Activated T-cell treated with anti-CD3 and anti-CD28 coated beads, Interleukin-2, amount 50 U/mL, for 1 hour (primary cell): Measurements from ENCODE around the gene CMIP.
"Not testable (repeated sequence)": the region's sequence is repeated elsewhere in the genome, so short reads cannot be mapped to it uniquely, and the experiment has no call there.

ENCODE experiments used
- DNase-seq: peaks from one replicate; pipeline ENCODE4 v3.0.0-alpha.2; 2020

The CMIP gene

DNA sequence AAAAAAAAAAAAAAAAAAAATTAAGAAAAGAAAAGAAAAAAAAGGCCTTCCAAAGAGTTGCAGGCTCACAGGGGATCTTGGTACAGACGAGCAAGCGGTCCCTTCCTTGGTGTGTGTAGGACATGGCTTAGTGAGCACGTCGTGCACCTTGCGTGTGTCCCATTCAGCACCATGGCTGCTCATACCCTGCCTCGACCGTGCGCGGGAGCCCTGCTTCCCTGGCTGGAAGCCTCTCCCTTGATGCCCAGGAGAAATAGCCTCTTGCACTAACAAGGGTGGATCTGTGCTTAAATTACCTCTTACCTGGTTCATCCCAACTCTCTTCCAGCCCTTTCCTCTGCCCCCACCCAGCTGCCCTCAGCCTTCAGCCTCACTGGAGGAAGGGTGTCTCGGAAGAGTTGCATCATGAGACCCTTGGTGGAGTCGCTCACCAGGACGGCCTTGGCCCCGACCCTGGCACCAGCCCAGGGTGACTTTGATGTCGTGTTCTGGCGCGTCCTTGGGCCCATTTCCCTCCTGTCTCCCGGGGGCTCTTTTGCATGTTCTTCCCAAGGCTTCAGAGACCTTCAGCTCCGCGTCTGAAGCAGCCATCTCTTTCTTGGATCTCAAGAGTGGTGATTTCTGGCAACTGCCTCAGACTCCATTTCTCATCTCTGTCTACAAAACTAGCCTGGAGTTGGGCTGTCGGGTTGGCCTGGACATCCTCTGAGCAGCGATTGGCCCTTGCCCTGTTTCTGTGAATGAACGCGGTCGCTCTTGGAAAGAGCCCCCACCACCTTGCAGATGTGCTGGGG, 127.2 kb downstream of the CMIP start:
- no peak for DNase-seq

DNA sequence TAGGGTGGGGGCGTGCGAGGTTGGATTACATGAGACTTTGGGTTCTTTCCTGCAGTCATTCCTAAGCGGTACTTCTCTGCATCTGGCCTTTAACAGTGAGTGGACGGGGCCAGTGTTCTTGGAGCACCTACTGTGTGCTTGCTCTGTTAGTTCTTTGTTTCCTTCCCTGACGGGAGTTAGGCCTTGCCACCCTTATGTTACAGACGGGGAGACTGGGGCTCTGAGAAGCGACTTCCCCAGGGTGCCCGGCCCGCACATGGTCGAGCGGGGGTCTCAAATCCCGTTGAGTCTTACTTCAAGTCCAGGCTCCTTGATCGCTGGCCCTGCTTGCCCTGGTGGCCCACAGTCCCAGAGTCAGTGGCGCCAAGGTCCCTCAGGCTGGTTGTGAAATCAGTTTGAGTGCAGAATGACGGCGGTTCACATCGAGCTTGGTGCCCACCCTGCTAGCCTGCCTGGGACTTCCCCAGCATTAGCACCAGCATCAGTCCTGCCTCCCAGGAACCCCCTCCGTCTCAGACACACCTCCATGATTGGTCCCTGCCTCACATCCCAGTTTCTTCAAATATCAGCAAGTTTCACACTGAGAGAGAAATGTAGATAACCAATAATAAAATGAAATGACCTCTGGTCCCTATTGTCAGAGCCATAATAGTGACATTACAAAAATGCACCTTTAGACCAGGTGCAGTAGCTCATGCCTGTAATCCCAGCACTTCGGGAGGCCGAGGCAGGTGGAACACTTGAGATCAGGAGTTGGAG, 128.0 kb downstream of the CMIP start:
- DNase-seq = no peak

DNA sequence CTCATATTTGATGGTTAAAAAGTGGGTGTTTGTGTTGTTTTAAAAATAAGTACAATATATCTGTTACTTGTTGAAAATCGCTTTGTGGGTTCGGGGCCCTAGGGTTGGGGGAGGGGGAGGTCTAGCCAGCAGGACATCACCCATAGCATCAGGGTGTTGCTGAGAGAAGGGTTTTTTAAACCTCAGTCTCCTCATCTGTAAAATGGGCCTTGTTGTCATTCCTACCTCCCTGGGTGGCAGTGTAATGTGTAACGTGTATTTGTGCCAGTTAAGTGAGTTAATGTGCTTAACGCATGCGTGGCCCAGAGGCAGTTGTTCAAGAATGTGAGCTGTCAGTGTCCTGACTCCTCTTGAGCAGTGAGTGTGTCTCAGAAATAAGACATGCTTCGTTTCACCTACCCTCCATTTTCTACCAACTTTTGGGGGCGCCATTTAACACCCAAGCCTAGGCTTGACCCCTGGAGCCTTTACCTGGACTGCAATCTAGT, 129.0 kb downstream of the CMIP start:
- DNase-seq = no peak

DNA sequence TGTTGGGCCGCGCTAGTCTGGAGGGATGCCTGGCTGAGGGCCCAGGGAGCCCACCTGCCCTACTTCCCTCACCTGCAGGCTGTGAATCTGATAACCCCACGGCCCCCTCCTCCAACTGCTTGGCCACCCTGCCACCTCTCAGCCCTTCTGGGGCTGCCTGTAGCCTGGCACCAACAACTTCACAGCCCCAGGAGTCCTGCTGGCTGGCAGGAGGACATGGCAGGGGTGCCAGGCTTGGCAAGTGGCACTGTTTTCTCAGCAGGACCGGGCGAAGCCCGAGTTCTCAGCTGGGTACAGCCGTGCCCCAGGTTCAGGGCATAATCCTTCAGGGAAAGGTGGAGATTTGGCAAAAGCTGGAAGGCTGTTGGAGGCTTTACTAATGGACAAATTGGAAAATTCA, 129.6 kb downstream of the CMIP start:
- DNase-seq = no peak

DNA sequence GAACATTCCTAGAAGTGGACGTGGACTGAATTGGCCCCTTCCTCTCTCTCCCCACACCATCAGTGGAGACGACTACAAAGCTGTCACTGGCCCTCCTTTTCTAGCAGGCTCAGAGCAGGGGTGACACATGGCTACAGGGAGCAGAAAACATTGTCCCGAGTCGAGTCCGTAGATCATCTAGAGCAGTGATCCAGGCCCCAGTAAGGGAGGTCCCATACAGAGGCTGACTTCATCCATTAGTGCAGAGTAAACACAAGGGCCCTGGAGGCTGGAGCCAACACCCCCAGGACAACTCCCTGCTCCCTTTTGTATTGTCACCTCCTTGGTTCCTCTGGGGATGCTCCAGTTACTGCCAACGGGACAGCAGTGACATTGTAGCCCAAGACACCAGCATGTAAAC, 130.7 kb downstream of the CMIP start:
- no peak for DNase-seq

DNA sequence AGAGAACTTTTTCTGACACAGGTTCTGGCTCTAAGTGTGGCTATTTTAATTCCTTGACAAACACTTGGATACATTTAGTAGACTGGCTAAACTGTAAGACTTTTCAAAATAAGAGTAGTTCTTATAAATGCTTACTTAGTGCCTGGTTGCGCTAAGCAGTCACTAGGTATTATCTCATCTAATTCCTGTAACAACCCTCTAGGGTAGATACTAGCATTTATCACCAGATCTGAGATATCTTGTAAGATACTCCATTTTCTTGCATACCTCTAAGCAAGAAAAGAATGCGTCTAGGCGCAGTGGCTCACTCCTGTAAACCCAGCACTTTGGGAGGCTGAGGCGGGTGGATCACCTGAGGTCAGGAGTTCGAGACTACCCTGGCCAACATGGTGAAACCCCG, 131.2 kb downstream of the CMIP start:
- no peak for DNase-seq

DNA sequence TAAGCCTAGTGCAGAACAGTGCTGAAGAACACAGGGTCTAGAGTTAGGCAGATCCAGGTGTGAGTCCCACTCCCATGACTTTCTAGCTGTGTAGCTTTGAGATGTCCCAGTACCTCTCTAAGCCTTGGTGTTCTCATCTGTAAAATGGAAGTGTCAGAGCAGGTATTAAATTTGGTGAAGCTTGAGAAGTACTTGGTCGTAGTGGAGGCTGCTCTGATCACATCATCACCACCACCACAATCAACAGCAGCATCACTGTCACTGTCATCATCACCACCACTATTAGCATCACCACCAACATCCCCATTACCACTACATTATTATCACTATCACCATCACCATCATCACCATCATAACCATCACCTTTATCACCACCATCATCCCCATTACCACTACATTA, 132.1 kb downstream of the CMIP start:
- no peak for DNase-seq

DNA sequence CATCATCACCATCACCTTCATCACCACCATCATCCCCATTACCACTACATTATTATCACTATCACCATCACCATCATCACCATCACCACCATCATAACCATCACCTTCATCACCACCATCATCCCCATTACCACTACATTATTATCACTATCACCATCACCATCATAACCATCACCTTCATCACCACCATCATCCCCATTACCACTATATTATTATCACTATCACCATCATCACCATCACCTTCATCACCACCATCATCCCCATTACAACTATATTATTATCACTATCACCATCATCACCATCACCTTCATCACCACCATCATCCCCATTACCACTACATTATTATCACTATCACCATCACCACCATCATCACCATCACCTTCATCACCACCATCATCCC, 132.7 kb downstream of the CMIP start:
- not testable (repeated sequence) for DNase-seq

DNA sequence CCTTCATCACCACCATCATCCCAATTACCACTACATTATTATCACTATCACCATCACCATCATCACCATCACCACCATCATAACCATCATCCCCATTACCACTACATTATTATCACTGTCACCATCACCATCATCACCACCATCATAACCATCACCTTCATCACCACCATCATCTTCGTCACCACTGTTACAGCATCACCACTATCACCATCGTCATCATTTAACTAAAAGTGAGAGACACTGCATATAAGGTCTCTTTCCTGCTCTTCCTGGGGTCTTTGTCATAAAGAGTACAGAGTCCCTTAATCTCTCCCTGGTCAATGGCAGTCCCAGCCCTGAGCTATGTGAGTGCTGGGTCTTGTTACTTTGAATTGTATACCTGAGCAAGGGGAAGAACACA, 133.5 kb downstream of the CMIP start:
- no peak for DNase-seq

DNA sequence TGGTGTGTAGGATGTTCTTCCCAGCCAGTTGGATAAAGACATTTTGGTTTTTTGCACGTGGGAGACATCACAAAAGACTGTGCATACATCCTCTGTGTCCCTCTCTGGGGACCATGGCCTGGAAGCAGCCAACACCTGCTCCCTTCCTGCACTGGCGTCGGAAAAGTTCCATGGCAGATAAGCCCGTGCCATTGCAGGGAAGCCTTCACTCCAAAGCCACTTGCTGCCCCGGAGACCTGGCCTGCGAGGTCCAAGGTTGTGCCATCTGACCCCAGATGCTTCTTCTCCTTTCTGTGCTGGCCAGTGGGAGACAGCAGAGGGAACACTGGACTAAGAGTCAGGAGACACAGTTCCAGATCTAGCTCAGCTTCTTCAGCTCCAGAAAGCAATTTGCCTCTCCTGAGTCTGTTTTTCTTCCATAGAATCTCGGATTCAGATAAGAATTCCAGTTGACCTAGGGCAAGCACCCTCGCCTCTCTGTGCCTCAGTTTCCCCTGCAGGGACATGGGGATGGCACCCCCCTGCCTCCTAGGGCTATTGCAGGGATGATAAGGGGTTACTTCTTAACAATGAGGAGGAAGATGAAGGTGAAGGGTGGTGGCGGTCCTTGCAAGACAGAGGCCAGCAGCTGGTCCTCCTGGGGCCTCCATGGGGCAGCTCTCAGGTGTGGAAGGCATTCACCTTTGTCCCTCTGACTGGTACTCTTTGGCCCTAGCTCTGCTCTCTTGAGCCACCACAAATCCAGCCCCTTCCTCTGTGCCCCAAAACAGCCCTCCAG, 134.2 kb downstream of the CMIP start:
- no peak for DNase-seq

DNA sequence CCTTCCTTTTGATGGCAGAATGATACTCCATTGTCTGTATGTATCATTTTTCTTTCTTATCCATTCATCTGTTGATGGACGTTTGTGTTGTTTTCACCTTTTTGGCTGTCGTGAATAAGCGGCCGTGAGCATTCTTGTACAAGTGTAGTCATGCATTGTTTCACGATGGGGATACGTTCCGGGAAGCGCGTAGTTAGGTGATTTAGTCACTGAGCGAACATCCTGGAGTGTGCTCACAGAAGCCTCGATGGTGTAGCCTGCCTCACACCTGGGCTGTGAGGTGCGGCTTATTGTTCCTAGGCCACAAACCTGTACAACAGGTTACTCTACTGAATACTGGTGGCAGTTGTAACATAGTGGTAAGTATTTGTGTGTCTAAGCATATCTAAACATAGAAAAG, 136.5 kb downstream of the CMIP start:
- DNase-seq = no peak

DNA sequence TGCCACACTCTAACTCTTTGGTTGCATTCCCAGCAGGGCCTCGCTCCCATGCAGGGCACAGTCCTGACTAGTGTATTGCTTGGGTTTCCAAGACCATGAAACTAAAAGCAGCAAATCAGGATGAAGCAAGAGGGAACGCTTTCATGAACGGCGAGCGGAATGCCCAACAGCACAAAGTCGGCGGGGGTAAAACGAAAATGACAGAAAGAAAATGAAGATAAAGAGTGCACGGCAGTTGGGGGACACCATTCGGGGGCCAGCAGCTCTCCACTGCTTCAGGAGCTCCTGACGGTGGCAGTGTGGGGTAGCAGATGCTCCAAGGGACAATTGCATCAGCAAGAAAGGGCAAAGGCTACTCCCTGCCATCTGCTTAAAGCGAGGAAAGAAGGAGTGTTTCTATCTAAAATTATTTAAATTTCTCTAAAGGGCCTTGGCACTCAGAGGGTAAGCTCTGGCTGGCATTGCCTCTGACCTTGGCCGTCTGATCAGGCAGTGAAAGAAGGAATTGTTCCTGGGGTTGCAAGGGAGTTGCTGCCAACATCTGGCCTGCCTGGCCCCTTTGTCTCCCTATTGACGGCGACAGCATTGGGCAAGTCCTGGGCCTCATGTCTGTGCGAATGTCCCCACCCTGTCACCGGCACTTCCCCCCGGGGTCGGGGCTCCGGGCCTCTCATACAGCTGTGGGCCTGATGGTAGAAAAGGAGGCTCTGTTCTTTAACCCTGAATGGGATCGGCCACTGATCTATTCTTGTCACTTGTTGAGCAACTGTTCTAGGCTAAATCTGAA, 138.2 kb downstream of the CMIP start:
- no peak for DNase-seq

DNA sequence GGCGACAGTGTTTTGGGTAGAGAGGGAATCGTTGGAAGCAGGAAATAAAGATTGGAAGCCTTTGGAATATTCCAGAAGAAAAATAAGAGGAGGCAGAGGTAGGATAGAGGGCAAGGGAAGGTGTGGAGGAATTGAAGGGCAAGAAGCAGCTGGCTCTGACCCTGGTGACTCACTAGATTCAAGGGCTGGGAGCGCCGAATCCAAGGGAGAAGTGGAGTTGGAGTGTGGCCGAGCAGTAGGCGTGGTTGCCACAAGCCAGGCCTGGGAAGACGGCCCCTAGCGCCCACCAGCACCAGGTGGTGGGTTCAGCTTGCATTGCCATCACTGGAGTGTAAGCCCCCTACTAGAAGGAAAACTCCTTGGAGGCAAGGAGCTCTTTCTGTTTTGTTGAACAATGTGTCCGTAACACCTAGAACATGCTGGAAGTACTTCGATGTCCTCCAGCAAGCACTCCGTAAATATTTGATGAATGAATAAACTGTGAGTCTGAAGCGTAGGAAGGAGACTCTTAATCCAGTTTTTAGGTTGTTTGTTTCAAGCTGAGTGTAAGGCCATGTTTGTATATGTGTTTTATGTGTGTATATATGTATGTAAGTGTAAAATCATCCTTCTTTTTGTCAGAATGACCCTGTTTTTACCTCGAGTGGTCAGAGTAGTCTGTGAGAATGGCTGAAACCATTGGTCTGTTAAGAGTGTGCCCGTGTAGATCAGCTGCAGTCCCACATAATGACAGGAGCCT, 139.5 kb downstream of the CMIP start:
- DNase-seq = no peak

DNA sequence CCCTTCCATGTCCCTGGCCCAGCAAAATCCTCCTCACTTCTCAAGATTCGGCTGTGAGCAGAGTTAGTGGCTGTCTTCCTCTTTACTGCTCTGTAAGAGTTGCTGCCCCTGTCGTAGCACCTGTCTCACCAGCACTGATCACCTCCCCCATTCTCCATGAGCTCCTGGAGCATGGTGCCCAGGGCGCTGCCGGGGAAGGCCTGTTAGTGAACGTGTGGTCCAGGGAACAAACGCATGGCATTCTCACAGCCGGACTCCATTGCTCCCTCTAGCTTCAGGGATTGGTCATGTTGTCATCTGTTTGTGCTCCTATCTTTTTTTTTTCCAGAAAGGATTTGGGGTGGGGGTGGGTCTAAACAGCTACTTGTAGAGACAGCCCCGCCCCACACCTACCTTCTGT, 141.2 kb downstream of the CMIP start:
- no peak for DNase-seq

DNA sequence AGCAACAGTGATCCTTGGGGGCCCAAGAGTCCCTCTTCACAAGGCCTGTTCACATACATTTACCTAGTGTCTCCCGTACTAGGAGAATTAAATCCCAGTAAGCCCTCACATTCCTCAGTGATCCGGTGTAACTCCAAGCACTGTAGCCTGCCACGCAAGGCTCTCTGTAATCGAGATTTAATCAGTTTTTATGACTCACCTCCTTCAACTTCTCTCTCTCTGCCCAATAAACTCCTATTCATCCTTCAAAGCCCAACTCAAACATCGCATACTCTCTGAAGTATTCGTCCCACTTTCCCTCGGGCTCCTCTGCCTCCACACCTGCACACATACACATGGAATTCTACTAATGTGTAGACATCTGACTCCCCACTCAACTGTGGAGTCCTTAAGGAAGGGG, 141.8 kb downstream of the CMIP start:
- DNase-seq = no peak

DNA sequence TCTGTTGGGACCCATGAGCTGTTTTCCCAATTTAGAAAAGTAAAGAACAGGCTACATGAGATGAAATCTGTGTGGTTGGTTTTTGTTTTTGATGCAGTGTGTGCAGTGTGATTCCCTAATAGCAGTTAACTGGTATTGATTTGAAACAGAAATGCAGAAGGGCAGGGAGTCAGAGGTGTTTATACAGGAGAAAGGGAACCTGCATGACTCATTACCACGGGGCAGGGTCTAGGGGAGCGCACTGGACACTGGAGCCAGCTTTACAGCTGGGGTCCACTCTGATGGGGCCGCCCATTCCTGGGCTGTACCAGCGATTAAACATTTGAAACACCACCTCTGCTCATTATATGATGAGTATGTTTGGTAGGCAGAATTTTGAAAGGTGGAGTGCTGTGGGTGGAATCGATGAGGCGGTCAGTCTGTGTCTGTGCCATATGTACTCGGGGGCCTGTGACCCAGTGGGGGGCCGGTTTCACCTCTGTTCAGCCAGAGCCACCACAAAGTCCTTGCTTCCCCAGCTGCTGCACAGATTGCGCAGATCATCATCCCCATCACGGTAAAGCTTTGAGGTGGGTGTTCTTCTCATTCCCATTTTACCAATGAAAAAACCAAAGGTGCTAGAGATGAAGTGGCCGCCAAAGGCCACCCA, 142.5 kb downstream of the CMIP start:
- DNase-seq = no peak

DNA sequence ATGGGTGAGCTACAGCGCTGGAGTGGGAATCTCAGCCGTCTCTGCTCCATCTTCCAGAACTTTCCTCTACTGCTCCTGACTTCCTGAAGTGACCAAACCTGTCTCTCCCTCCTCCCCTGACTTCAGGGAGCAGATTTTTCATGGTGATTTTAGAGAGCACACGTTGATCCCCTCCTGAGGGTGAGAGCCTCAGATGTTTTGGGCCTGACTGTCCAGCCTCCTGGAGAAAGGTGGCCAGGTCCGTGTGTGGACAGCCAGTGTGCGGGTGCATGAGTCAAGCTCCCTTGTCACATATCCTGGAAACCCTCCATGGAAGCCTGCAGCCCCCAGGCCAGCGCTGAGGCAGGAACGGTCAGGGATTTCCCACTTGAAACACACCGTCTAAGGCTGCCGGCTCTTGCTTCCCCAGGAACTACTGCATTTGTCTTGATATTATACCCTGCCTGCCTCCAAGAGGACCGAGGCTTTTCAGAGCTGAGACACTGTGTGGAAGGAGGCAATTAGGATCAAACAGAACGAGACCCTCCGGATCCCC, 143.1 kb downstream of the CMIP start:
- DNase-seq = no peak

DNA sequence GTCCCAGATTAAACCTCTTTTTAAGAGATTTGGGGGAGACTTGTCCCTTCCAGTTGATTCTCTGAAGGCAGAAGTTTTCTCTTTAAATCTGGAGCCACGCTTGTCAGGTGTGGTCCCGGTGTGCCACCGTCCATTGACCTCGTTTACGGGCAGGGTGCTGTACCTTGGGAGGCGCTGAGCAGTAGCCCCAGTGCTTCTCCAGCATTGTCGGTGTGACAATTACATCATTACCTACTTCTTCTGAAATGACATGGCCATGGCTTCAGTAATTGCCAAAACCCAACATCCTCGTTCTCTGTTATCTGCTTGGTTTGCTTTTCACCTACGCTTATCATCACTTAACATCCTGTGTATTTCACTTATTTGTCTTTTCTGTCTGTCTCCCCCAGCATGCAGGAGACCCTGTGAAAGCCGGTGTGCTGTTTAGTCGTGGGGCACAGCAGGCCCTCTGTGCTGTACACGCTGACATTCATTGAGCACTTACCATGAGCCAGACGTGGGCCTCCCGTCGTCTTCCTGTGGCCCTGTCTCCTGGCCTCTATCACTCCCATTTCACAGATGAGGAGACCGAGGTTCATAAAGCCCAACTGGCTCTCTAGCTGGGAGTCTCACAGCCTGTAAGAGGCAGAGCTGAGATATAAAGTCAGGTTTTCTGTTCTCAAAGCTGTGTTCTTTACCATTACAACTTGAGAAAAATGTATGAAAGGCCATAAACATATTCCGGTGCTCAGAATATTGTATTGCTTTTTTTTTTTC, 143.9 kb downstream of the CMIP start:
- no peak for DNase-seq

DNA sequence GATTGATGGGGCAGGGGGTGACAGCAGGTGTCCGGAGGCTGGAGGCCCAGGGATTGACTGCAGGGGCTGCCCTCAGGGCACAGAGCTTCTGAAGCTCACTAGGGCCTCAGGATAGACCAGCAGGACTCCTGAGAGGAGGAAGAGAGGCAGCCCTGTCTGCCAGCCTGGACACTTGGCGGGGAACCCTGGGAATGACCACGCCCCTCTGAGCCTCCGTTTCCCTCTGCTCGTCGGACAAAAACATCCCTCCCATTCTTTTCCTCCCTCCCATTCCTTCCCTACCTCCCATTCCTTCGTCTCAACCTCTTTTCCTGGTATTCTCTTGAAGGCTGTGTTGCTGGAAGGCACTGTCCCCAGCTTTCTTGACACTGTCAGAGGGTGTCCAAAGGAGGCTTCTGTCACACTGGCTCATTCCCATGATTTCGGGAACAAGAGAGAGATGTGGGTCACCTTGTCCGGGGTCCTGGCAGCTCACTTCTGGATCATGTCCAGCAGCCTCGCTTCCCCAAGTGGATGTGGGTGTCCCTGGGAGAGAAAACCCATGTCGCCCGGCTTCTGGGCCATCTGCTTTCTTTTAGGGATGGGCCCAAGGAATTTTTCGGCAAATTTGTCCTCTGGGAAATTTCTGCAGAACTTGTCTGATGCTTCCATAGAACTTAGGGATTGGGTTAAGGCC, 145.5 kb downstream of the CMIP start:
- DNase-seq = no peak
